Keratinocyte (primary cell): ENCODE results near the gene GPR6. TPM values are rescaled to one million over a fixed set of nuclear protein-coding genes. Genes with fewer than 3 reads are reported as not detected.

ENCODE experiments used
- DNase-seq: peaks from one replicate; pipeline ENCODE4 v3.0.0-alpha.2; 2011; ENCODE audit warnings: low read depth, missing footprints, low spot score
- FAIRE-seq: peaks from 2 replicates; lab custom pipeline; 2011; peaks lifted over from hg19 to GRCh38; lab: Jason Lieb, UNC
- H2AFZ ChIP-seq: 2 replicates; pipeline ENCODE4 v1.6.0; 2012; ENCODE audit warnings: low read length, control low read depth, inconsistent platforms; ENCODE audit not compliant: control insufficient read depth
- H3K27ac ChIP-seq: 2 replicates; pipeline ENCODE4 v1.5.1; 2011; ENCODE audit warnings: low read length; ENCODE audit not compliant: control insufficient read depth, insufficient read depth
- H3K27me3 ChIP-seq: 3 replicates; pipeline ENCODE4 v1.6.0; 2011; ENCODE audit warnings: low read length; ENCODE audit not compliant: control insufficient read depth, insufficient read depth; ENCODE audit errors: extremely low read depth
- H3K36me3 ChIP-seq, 2 experiments: 2 replicates in 1 of 2; 3 replicates in 1 of 2; pipeline ENCODE4 v1.5.1; 2011; ENCODE audit warnings: low read length in 2 of 2, mild to moderate bottlenecking in 1 of 2; ENCODE audit not compliant: control insufficient read depth in 2 of 2, insufficient read depth in 2 of 2; ENCODE audit errors: extremely low read depth in 1 of 2
- H3K4me1 ChIP-seq: 3 replicates; pipeline ENCODE4 v1.5.1; 2011; ENCODE audit warnings: low read length; ENCODE audit not compliant: control insufficient read depth, insufficient read depth; ENCODE audit errors: extremely low read depth
- H3K4me2 ChIP-seq: 3 replicates; pipeline ENCODE4 v1.6.0; 2011; ENCODE audit warnings: low read depth, low read length; ENCODE audit not compliant: control insufficient read depth, insufficient read depth; ENCODE audit errors: extremely low read depth
- H3K4me3 ChIP-seq, 3 experiments: fragments of 200-600 bp in 1 of 3; sonication (generic) in 1 of 3; 2 replicates in 2 of 3; 3 replicates in 1 of 3; pipeline ENCODE4 v1.5.1; 2011 to 2016; ENCODE audit warnings: low read length in 3 of 3, mild to moderate bottlenecking in 3 of 3, control low read depth in 2 of 3, inconsistent platforms in 1 of 3, low read depth in 1 of 3, mixed read lengths in 1 of 3, mixed run types in 1 of 3, moderate library complexity in 1 of 3; ENCODE audit not compliant: control insufficient read depth in 2 of 3, insufficient read depth in 2 of 3; ENCODE audit errors: extremely low read depth in 1 of 3
- H3K79me2 ChIP-seq: 2 replicates; pipeline ENCODE4 v1.6.0; 2012; ENCODE audit warnings: low read length; ENCODE audit not compliant: control insufficient read depth, insufficient read depth
- H3K9ac ChIP-seq: 3 replicates; pipeline ENCODE4 v1.6.0; 2011; ENCODE audit warnings: low read length; ENCODE audit not compliant: control insufficient read depth, insufficient read depth; ENCODE audit errors: extremely low read depth
- H3K9me1 ChIP-seq: 3 replicates; pipeline ENCODE4 v1.6.0; 2011; ENCODE audit warnings: low read length; ENCODE audit not compliant: control insufficient read depth, insufficient read depth; ENCODE audit errors: extremely low read depth
- H3K9me3 ChIP-seq: 2 replicates; pipeline ENCODE4 v1.5.1; 2012; ENCODE audit warnings: low read depth, low read length; ENCODE audit not compliant: control insufficient read depth
- H4K20me1 ChIP-seq: 3 replicates; pipeline ENCODE4 v1.6.0; 2011; ENCODE audit warnings: low read length; ENCODE audit not compliant: control insufficient read depth, insufficient read depth; ENCODE audit errors: extremely low read depth
- CTCF ChIP-seq, 3 experiments: IDR thresholded peaks in 1 of 3; conservative IDR thresholded peaks in 1 of 3; optimal IDR thresholded peaks in 1 of 3; 2 replicates in 2 of 3; 3 replicates in 1 of 3; pipeline versions ENCODE3 to v1.5.1; 2011; ENCODE audit warnings: low read length in 3 of 3, mild to moderate bottlenecking in 3 of 3, moderate library complexity in 2 of 3, control low read depth in 1 of 3, inconsistent platforms in 1 of 3; ENCODE audit not compliant: insufficient read depth in 2 of 3; ENCODE audit errors: extremely low read depth in 1 of 3
- EZH2 ChIP-seq: IDR thresholded peaks from one replicate; pipeline ENCODE4 v1.6.1; 2012; ENCODE audit warnings: inconsistent platforms, mild to moderate bottlenecking, low read length, moderate library complexity
- dilution Hi-C: fragments of 300-500 bp; cut with MboI; formaldehyde crosslinking; loops from one replicate; pipeline ENCODE4 v1.7.0; 2020; ENCODE audit warnings: low sequenced_read_pairs; ENCODE audit not compliant: extremely low pct_ligation_motif_present
- polyA plus RNA-seq, 5 experiments: library from polyadenylated mRNA; depleted of rRNA in 3 of 5; stranded (reverse) in 3 of 5; stranded (forward) in 1 of 5; unstranded in 1 of 5; fragments of >200 nt; gene quantifications; 1 replicate in 1 of 5; 2 replicates in 3 of 5; 3 replicates in 1 of 5; pipeline versions ENCODE4 v1.2.1 to v1.2.3, GENCODE V29; 2011 to 2012; ENCODE audit warnings: missing spikeins in 2 of 5, low read depth in 1 of 5, low replicate concordance in 1 of 5

Gene GPR6
- polyA plus RNA-seq, 1 donor (not counting 4 experiments of a cell fraction or from before 2014, with no cell fraction given): not detected

DNA sequence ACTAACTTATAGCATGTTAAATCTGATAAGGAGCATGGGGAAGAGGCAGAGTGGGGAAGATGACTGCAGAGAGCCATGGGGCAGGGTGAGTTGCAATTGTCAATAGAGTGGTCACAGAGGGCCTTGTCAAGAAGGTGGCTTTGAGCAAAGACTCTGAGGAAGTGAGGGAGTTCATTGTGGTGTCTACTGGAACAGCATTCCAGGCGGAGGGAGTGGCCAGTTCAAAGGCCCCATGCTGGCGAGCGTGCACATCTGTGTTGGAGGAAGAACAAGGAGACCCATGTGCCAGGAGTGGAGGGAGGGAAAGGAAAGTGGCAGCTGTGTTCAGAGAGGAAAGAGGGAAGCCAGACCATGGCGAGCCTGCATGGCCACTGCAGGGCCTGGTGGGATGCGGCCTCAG lies 15.8 kb upstream of the GPR6 start:
- H3K27ac ChIP-seq: peak overlapping the region; percentile 61
- no peaks in the 10 kb centered on the region for H4K20me1 ChIP-seq
- no peaks in the 10 kb centered on the region for H3K36me3 ChIP-seq
- FAIRE-seq (no peak), DNase-seq (no peak)
- H3K4me1 ChIP-seq: peaks cover 26% of the 10 kb centered on the region
- no peak overlapping the region for H3K4me3 ChIP-seq
- TF ChIP-seq EZH2 (no peak), CTCF (optimal IDR thresholded peaks at IDR 0.05 in 1 of 3, IDR thresholded peaks at IDR 0.05 in 1 of 3, conservative IDR thresholded peaks at IDR 0.05 in 1 of 3; ENCODE audit: extremely low read depth in 1 of 3, insufficient read depth in 2 of 3, low read length in 3 of 3) (no peak)
- no peaks in the 10 kb centered on the region for H3K9me1 ChIP-seq
- H3K79me2 ChIP-seq: no peaks in the 10 kb centered on the region
- no peak overlapping the region for H3K4me2 ChIP-seq
- no peak overlapping the region for H3K9ac ChIP-seq
- H3K9me3 ChIP-seq: no peaks in the 10 kb centered on the region
- no peak overlapping the region for H2AFZ ChIP-seq
- H3K27me3 ChIP-seq: no peaks in the 10 kb centered on the region
- dilution Hi-C loops: no loop called here

- Histone ChIP-seq H3K9me3 (no peaks in the 10 kb centered on the region), H3K9me1 (no peaks in the 10 kb centered on the region), H2AFZ (no peak overlapping the region), H3K36me3 (no peaks in the 10 kb centered on the region), H3K4me1 (peaks cover 26% of the 10 kb centered on the region), H4K20me1 (no peaks in the 10 kb centered on the region), H3K79me2 (no peaks in the 10 kb centered on the region), H3K4me3 (no peak overlapping the region), H3K27ac (peak overlapping the region; percentile 61), H3K27me3 (no peaks in the 10 kb centered on the region), H3K4me2 (peak overlapping the region; percentile 0), H3K9ac (no peak overlapping the region)
- DNase-seq (no peak), FAIRE-seq (no peak)
- dilution Hi-C loops: no loop called here
- peak in 1 of 3 experiments; percentile 20 for TF ChIP-seq CTCF (optimal IDR thresholded peaks at IDR 0.05 in 1 of 3, IDR thresholded peaks at IDR 0.05 in 1 of 3, conservative IDR thresholded peaks at IDR 0.05 in 1 of 3; ENCODE audit: extremely low read depth in 1 of 3, insufficient read depth in 2 of 3, low read length in 3 of 3)
- TF ChIP-seq EZH2: no peak
These were observed 14.4 kb upstream of the GPR6 start for GRCh38 chr6:109963598-109964170.
